ENCODE results near the gene CCDC88B. TPM values are rescaled to one million over a fixed set of nuclear protein-coding genes. Genes with fewer than 3 reads are reported as not detected.

The CCDC88B gene
- total RNA-seq, 1 experiment from 2014 or later, result 14.7 TPM

GRCh38 chr11:64337538-64338249, 2.3 kb upstream of the CCDC88B start:
- Histone ChIP-seq H3K4me2 (ENCODE audit: low read length) (no peak overlapping the region), H3K9me2 (ENCODE audit: insufficient read depth) (no peaks in the 10 kb centered on the region), H3K9me3 (ENCODE audit: control insufficient read depth in 1 of 2, insufficient read depth in 1 of 2, low read depth in 1 of 2, low read length in 2 of 2) (no peaks in the 10 kb centered on the region), H3K27ac (ENCODE audit: low read depth, low read length) (no peak overlapping the region), H3K4me1 (ENCODE audit: control insufficient read depth in 1 of 2, insufficient read depth in 2 of 2, low read length in 2 of 2) (peaks cover 18 to 47% of the 10 kb centered on the region in 2 experiments), H3K27me3 (ENCODE audit: insufficient read depth, low read length) (no peaks in the 10 kb centered on the region), H4K20me1 (ENCODE audit: insufficient read depth) (no peaks in the 10 kb centered on the region), H3K79me2 (ENCODE audit: insufficient read depth, low read length) (no peaks in the 10 kb centered on the region), H3K36me3 (ENCODE audit: control insufficient read depth in 1 of 2, insufficient read depth in 2 of 2, low read length in 2 of 2) (no peaks in the 10 kb centered on the region), H3K4me3 (replicated peaks in 1 of 2; ENCODE audit: low read depth in 1 of 2, low read length in 2 of 2) (no peak overlapping the region), H2AFZ (ENCODE audit: low read depth, low read length, poor library complexity, severe bottlenecking) (no peak overlapping the region), H3K9ac (ENCODE audit: low read length) (no peak overlapping the region)
- ChIA-PET POLR2A (no interaction called here), RAD21 (ENCODE audit: low non-redundant PET in 1 of 2, low total read pairs in 2 of 2, uncharacterized antibody in 2 of 2, unreplicated experiment in 2 of 2) (no interaction called here), CTCF (interaction anchor here (1.6 kb wide), 1 partner anchor 17 kb away, joined by 5 read pairs; no protein-coding TSS in a partner anchor)
- DNase-seq (ENCODE audit: low read depth, low spot score) (no peak), ATAC-seq (no peak)
- BruUV-seq (replicated peaks), result no TSS peak
- no peak for TF ChIP-seq SIN3A (IDR thresholded peaks at IDR 0.05; ENCODE audit: low read depth)
- TF ChIP-seq CTCF (IDR thresholded peaks at IDR 0.05 in 2 of 3, conservative IDR thresholded peaks at IDR 0.05 in 1 of 3; ENCODE audit: borderline replicate concordance in 1 of 3, insufficient read depth in 1 of 3, low read depth in 2 of 3, low read length in 2 of 3), result no peak
- no peak for TF ChIP-seq JUND (IDR thresholded peaks at IDR 0.05)
- no peak for TF ChIP-seq SRF (IDR thresholded peaks at IDR 0.05; ENCODE audit: low read depth)
- no peak for TF ChIP-seq CBX3 (IDR thresholded peaks at IDR 0.05; ENCODE audit: low read depth)
- no peak for TF ChIP-seq POLR2A (IDR thresholded peaks at IDR 0.05; ENCODE audit: borderline replicate concordance, extremely low read depth, insufficient read depth, insufficient read length)
- TF ChIP-seq YY1 (IDR thresholded peaks at IDR 0.05; ENCODE audit: extremely low read depth, insufficient replicate concordance, low read depth, low read length), result no peak
- intact Hi-C loops (cut with micrococcal nuclease), result no loop called here

- no peaks in the 10 kb centered on the region for H3K79me2 ChIP-seq (ENCODE audit: insufficient read depth, low read length)
- no peak overlapping the region for H3K4me2 ChIP-seq (ENCODE audit: low read length)
- H3K9me3 ChIP-seq (ENCODE audit: control insufficient read depth in 1 of 2, insufficient read depth in 1 of 2, low read depth in 1 of 2, low read length in 2 of 2), result no peaks in the 10 kb centered on the region
- H3K9me2 ChIP-seq (ENCODE audit: insufficient read depth), result no peaks in the 10 kb centered on the region
- no peaks in the 10 kb centered on the region for H3K36me3 ChIP-seq (ENCODE audit: control insufficient read depth in 1 of 2, insufficient read depth in 2 of 2, low read length in 2 of 2)
- DNase-seq (ENCODE audit: low read depth, low spot score) (no peak), ATAC-seq (no peak)
- no peak overlapping the region for H3K27ac ChIP-seq (ENCODE audit: low read depth, low read length)
- TF ChIP-seq ZBTB33 (IDR thresholded peaks at IDR 0.05; ENCODE audit: extremely low read depth, insufficient replicate concordance, low read length), result no peak
- TF ChIP-seq MAX (IDR thresholded peaks at IDR 0.05), result no peak
- no peak for TF ChIP-seq CEBPB (IDR thresholded peaks at IDR 0.05; ENCODE audit: low read depth)
- no peak for TF ChIP-seq JUND (IDR thresholded peaks at IDR 0.05)
- CTCF ChIA-PET, result interaction anchor here (1.6 kb wide), 1 partner anchor 16 kb away, joined by 5 read pairs; no protein-coding TSS in a partner anchor
- H3K4me1 ChIP-seq (ENCODE audit: control insufficient read depth in 1 of 2, insufficient read depth in 2 of 2, low read length in 2 of 2), result peaks cover 26 to 54% of the 10 kb centered on the region in 2 experiments
- no TSS peak for BruUV-seq (replicated peaks)
- no peak overlapping the region for H3K4me3 ChIP-seq (replicated peaks in 1 of 2; ENCODE audit: low read depth in 1 of 2, low read length in 2 of 2)
- no peaks in the 10 kb centered on the region for H3K27me3 ChIP-seq (ENCODE audit: insufficient read depth, low read length)
- POLR2A ChIA-PET, result interaction anchor here (1.0 kb wide), 1 partner anchor 16 kb away, joined by 4 read pairs; no protein-coding TSS in a partner anchor
- intact Hi-C loops (cut with micrococcal nuclease), result no loop called here
- H3K9ac ChIP-seq (ENCODE audit: low read length), result no peak overlapping the region
- RAD21 ChIA-PET (ENCODE audit: low non-redundant PET in 1 of 2, low total read pairs in 2 of 2, uncharacterized antibody in 2 of 2, unreplicated experiment in 2 of 2), result no interaction called here
- no peaks in the 10 kb centered on the region for H4K20me1 ChIP-seq (ENCODE audit: insufficient read depth)
- H2AFZ ChIP-seq (ENCODE audit: low read depth, low read length, poor library complexity, severe bottlenecking), result no peak overlapping the region
Observed at GRCh38 chr11:64338716-64339115, 1.3 kb upstream of the CCDC88B start.

Measured in HCT116 (cell line).